IMR-90 (cell line): ENCODE data around the gene POU4F1. TPM values are rescaled to one million over a fixed set of nuclear protein-coding genes. Genes with fewer than 3 reads are reported as not detected.

ENCODE experiments used
- ATAC-seq: fragments of 200-7000 bp; cut with Tn5 transposase; 2 replicates; pipeline ENCODE4 v1.9.1; 2020; ENCODE audit warnings: low read depth, mild to moderate bottlenecking, moderate library complexity
- BruUV-seq: library from RNA; stranded (reverse); fragments of 400-500 nt; replicated peaks from 2 replicates; lab custom pipeline; 2021; lab: Mats Ljungman, UMichigan
- CTCF ChIA-PET: fragments of 300-600 bp; formaldehyde crosslinking; extraction: SDS; loops from one replicate; lab custom pipeline; 2021; ENCODE audit warnings: antibody characterized with exemption; lab: Yijun Ruan, JAX
- POLR2A ChIA-PET: fragments of 300-600 bp; sonication (Branson Sonifier 250); formaldehyde crosslinking; loops from one replicate; lab custom pipeline; 2022; ENCODE audit warnings: antibody characterized with exemption; ENCODE audit not compliant: unreplicated experiment; lab: Charles Lee
- DNase-seq: peaks from one replicate; pipeline ENCODE4 v3.0.0; 2013
- H2AFZ ChIP-seq: replicated peaks from 2 replicates; pipeline ENCODE3; 2013; ENCODE audit warnings: low read length, mild to moderate bottlenecking; ENCODE audit not compliant: poor library complexity
- H2AK5ac ChIP-seq: 2 replicates; pipeline ENCODE4 v1.6.1; 2013; ENCODE audit warnings: low read depth, low read length, inconsistent platforms
- H2AK9ac ChIP-seq: replicated peaks from 2 replicates; pipeline ENCODE3; 2013; ENCODE audit warnings: mild to moderate bottlenecking, low read depth, low read length, moderate library complexity; ENCODE audit not compliant: poor library complexity
- H2BK120ac ChIP-seq: 2 replicates; pipeline ENCODE4 v1.6.1; 2013; ENCODE audit warnings: low read depth, low read length, inconsistent platforms
- H2BK15ac ChIP-seq: 3 replicates; pipeline ENCODE4 v1.6.1; 2013; ENCODE audit warnings: low read depth, low read length, inconsistent platforms
- H2BK20ac ChIP-seq: 2 replicates; pipeline ENCODE4 v1.6.1; 2013; ENCODE audit warnings: low read depth, mild to moderate bottlenecking, inconsistent platforms, low read length, moderate library complexity
- H2BK5ac ChIP-seq: 2 replicates; pipeline ENCODE4 v1.6.1; 2013; ENCODE audit warnings: mild to moderate bottlenecking, low read depth, low read length, inconsistent platforms; ENCODE audit not compliant: poor library complexity, severe bottlenecking
- H3K14ac ChIP-seq: replicated peaks from 2 replicates; pipeline ENCODE4 v1.6.1; 2013; ENCODE audit warnings: low read depth, low read length, inconsistent platforms
- H3K18ac ChIP-seq: 2 replicates; pipeline ENCODE4 v1.6.1; 2013; ENCODE audit warnings: low read depth, low read length, control low read depth
- H3K23ac ChIP-seq: 2 replicates; pipeline ENCODE4 v1.6.1; 2013; ENCODE audit warnings: low read depth, low read length, inconsistent platforms
- H3K27ac ChIP-seq: 2 replicates; pipeline ENCODE4 v1.5.1; 2013; ENCODE audit warnings: mild to moderate bottlenecking, control low read depth, low read length; ENCODE audit not compliant: insufficient read depth
- H3K27me3 ChIP-seq: 2 replicates; pipeline ENCODE4 v1.6.1; 2013; ENCODE audit warnings: low read length; ENCODE audit not compliant: control insufficient read depth, insufficient read depth
- H3K36me3 ChIP-seq: 2 replicates; pipeline ENCODE4 v1.6.1; 2013; ENCODE audit warnings: low read length, mixed read lengths; ENCODE audit not compliant: control insufficient read depth, insufficient read depth
- H3K4ac ChIP-seq: 2 replicates; pipeline ENCODE4 v1.6.1; 2013; ENCODE audit warnings: low read depth, low read length, inconsistent platforms
- H3K4me1 ChIP-seq: 2 replicates; pipeline ENCODE4 v1.6.1; 2013; ENCODE audit warnings: low read length, mixed read lengths; ENCODE audit not compliant: control insufficient read depth, insufficient read depth
- H3K4me2 ChIP-seq: 2 replicates; pipeline ENCODE4 v1.6.1; 2013; ENCODE audit warnings: low read depth, mild to moderate bottlenecking, control low read depth, low read length, moderate library complexity
- H3K4me3 ChIP-seq: 2 replicates; pipeline ENCODE4 v1.5.1; 2013; ENCODE audit warnings: low read depth, mild to moderate bottlenecking, control low read depth, low read length, moderate library complexity; ENCODE audit not compliant: insufficient read depth
- H3K56ac ChIP-seq: 2 replicates; pipeline ENCODE4 v1.6.1; 2013; ENCODE audit warnings: low read length, inconsistent platforms; ENCODE audit not compliant: insufficient read depth; ENCODE audit errors: extremely low read depth
- H3K79me1 ChIP-seq, 2 experiments: 2 replicates each; pipeline ENCODE4 v1.6.1; 2013; ENCODE audit warnings: low read length in 2 of 2, inconsistent platforms in 1 of 2, low read depth in 1 of 2
- H3K9ac ChIP-seq: 2 replicates; pipeline ENCODE4 v1.6.1; 2013; ENCODE audit warnings: low read depth, low read length, control low read depth
- H3K9me1 ChIP-seq: 2 replicates; pipeline ENCODE4 v1.6.1; 2013; ENCODE audit warnings: low read length, inconsistent platforms; ENCODE audit not compliant: insufficient read depth
- H3K9me3 ChIP-seq: 2 replicates; pipeline ENCODE4 v1.6.1; 2013; ENCODE audit warnings: low read length; ENCODE audit not compliant: control insufficient read depth, insufficient read depth
- H4K20me1 ChIP-seq: 2 replicates; pipeline ENCODE4 v1.6.1; 2013; ENCODE audit warnings: low read length, inconsistent platforms; ENCODE audit not compliant: insufficient read depth
- H4K5ac ChIP-seq: 2 replicates; pipeline ENCODE4 v1.6.1; 2013; ENCODE audit warnings: mild to moderate bottlenecking, low read depth, low read length, control low read depth
- H4K8ac ChIP-seq, 2 experiments: 2 replicates each; pipeline ENCODE4 v1.6.1; 2013; ENCODE audit warnings: low read depth in 2 of 2, low read length in 2 of 2, control low read depth in 1 of 2, inconsistent platforms in 1 of 2
- H4K91ac ChIP-seq: 2 replicates; pipeline ENCODE4 v1.6.1; 2013; ENCODE audit warnings: low read depth, low read length, inconsistent platforms; ENCODE audit not compliant: insufficient read depth
- BHLHE40 ChIP-seq: fragments of 150-350 bp; IDR thresholded peaks from 2 replicates; pipeline ENCODE4 v1.6.1; 2016; ENCODE audit warnings: mild to moderate bottlenecking, low read depth, low read length
- CEBPB ChIP-seq: IDR thresholded peaks from 2 replicates; pipeline ENCODE4 v1.6.1; 2012; ENCODE audit warnings: low read depth, low read length, improper control_type of control experiment
- CHD1 ChIP-seq: IDR thresholded peaks from 2 replicates; pipeline ENCODE4 v1.6.1; 2012; ENCODE audit warnings: low read depth, low read length, improper control_type of control experiment
- CTCF ChIP-seq: conservative IDR thresholded peaks from 2 replicates; pipeline ENCODE4 v1.5.1; 2012; ENCODE audit warnings: mild to moderate bottlenecking, low read depth, low read length, improper control_type of control experiment
- FOS ChIP-seq: fragments of 150-350 bp; IDR thresholded peaks from 2 replicates; pipeline ENCODE4 v1.6.1; 2016; ENCODE audit warnings: low read depth, low read length
- MAFK ChIP-seq: IDR thresholded peaks from 2 replicates; pipeline ENCODE4 v1.6.1; 2012; ENCODE audit warnings: low read depth, low read length, improper control_type of control experiment
- MAZ ChIP-seq: IDR thresholded peaks from 2 replicates; pipeline ENCODE4 v1.6.1; 2012; ENCODE audit warnings: low read depth, mild to moderate bottlenecking, low read length, improper control_type of control experiment, moderate library complexity, borderline replicate concordance
- MXI1 ChIP-seq: IDR thresholded peaks from 2 replicates; pipeline ENCODE4 v1.6.1; 2012; ENCODE audit warnings: low read depth, mild to moderate bottlenecking, low read length, moderate library complexity, borderline replicate concordance
- NFE2L2 ChIP-seq: fragments of 150-350 bp; IDR thresholded peaks from 2 replicates; pipeline ENCODE4 v1.6.1; 2016; ENCODE audit warnings: low read depth, mild to moderate bottlenecking, low read length
- RCOR1 ChIP-seq: IDR thresholded peaks from 2 replicates; pipeline ENCODE4 v1.6.1; 2012; ENCODE audit warnings: mild to moderate bottlenecking, low read length, improper control_type of control experiment; ENCODE audit not compliant: insufficient replicate concordance
- RFX5 ChIP-seq: IDR thresholded peaks from 2 replicates; pipeline ENCODE4 v1.8.0; 2012; ENCODE audit warnings: low read depth, mild to moderate bottlenecking, low read length, moderate library complexity
- SMC3 ChIP-seq: fragments of 150-350 bp; IDR thresholded peaks from 2 replicates; pipeline ENCODE4 v1.6.1; 2016; ENCODE audit warnings: low read depth, mild to moderate bottlenecking, antibody characterized with exemption, low read length, moderate library complexity
- USF2 ChIP-seq: fragments of 150-350 bp; IDR thresholded peaks from 2 replicates; pipeline ENCODE4 v1.6.1; 2017; ENCODE audit warnings: mild to moderate bottlenecking, antibody characterized with exemption, low read length, low read depth
- WGBS, 2 experiments: methylation state at CpG; one replicate each; pipeline versions ENCODE4 v1.1.5 to v1.1.7; 2013; ENCODE audit warnings: missing lambda C conversion rate in 2 of 2; ENCODE audit not compliant: insufficient read length in 1 of 2; ENCODE audit errors: extremely low coverage in 2 of 2; 5-methylcytosine and 5-hydroxymethylcytosine counted together
- dilution Hi-C: fragments of 300-500 bp; cut with HindIII; formaldehyde crosslinking; loops from one replicate; pipeline ENCODE4 v1.14.3; 2018; ENCODE audit warnings: low sequenced_read_pairs; ENCODE audit not compliant: unreplicated experiment
- in situ Hi-C: fragments of 300-500 bp; cut with MboI; formaldehyde crosslinking; loops from 3 replicates; pipeline ENCODE4 v1.14.3; 2019; ENCODE audit warnings: low sequenced_read_pairs, inconsistent platforms, mixed read lengths
- intact Hi-C: fragments of 100-400 bp; cut with micrococcal nuclease; formaldehyde crosslinking; loops from 2 replicates; pipeline ENCODE4 v1.10.0; 2022
- polyA plus RNA-seq, 3 experiments: library from polyadenylated mRNA; depleted of rRNA; stranded (reverse); fragments of >200 nt; gene quantifications; 2 replicates each; pipeline ENCODE4 v1.2.3, GENCODE V29; 2012; ENCODE audit warnings: low replicate concordance in 1 of 3
- total RNA-seq: library from RNA; depleted of rRNA; stranded (reverse); fragments of >200 nt; gene quantifications from 2 replicates; pipeline ENCODE4 v1.2.3, GENCODE V29; 2012
- TF ChIP-seq, protein P1 (sequence below): fragments of 150-350 bp; IDR thresholded peaks from 2 replicates; pipeline ENCODE4 v1.6.1; 2016; ENCODE audit warnings: low read depth, mild to moderate bottlenecking, low read length, moderate library complexity, borderline replicate concordance

The POU4F1 gene
- total and polyA plus RNA-seq, 2 of the 4 experiments (the other 2 are of a cell fraction) = 0.02 TPM; not detected in 1

GRCh38 chr13:78607409-78608251, 4.3 kb upstream of the POU4F1 start:
- no peak overlapping the region for H3K4me2 ChIP-seq
- no peak overlapping the region for H2AK9ac ChIP-seq
- no peaks in the 10 kb centered on the region; the same call in 1 of the 2 replicates for H4K20me1 ChIP-seq
- DNase-seq (no peak), ATAC-seq (no peak)
- H2BK120ac ChIP-seq = no peak overlapping the region
- peaks cover 3% of the 10 kb centered on the region; the same call in 1 of the 2 replicates for H3K4me1 ChIP-seq
- no TSS peak for BruUV-seq
- no peak overlapping the region for H2BK15ac ChIP-seq
- peaks cover 84% of the 10 kb centered on the region for H3K27me3 ChIP-seq
- dilution Hi-C loops = no loop called here
- H3K9ac ChIP-seq = no peak overlapping the region
- no peak overlapping the region for H2AK5ac ChIP-seq
- 4% methylated on average over 9 of the region's 42 CpGs; no CpG with 5 or more reads in 1 of the 2 experiments for WGBS, 2 experiments
- H3K56ac ChIP-seq = no peak overlapping the region
- H3K9me1 ChIP-seq = no peaks in the 10 kb centered on the region
- in situ Hi-C loops = no loop called here
- H3K79me1 ChIP-seq = no peaks in the 10 kb centered on the region
- H2BK5ac ChIP-seq = no peak overlapping the region
- H3K23ac ChIP-seq = no peak overlapping the region
- H2BK20ac ChIP-seq = no peak overlapping the region
- no peak overlapping the region for H3K14ac ChIP-seq
- H3K4ac ChIP-seq = no peak overlapping the region
- no peak overlapping the region for H4K8ac ChIP-seq
- no peak overlapping the region for H4K91ac ChIP-seq
- CTCF ChIA-PET = no interaction called here
- no peak overlapping the region for H4K5ac ChIP-seq
- intact Hi-C loops = no loop called here
- no peak overlapping the region for H2AFZ ChIP-seq
- H3K9me3 ChIP-seq = peaks cover 10% of the 10 kb centered on the region; the same call in 1 of the 2 replicates
- H3K18ac ChIP-seq = no peak overlapping the region
- H3K36me3 ChIP-seq = no peaks in the 10 kb centered on the region
- H3K27ac ChIP-seq = no peak overlapping the region
- no peak overlapping the region for H3K4me3 ChIP-seq
- POLR2A ChIA-PET = no interaction called here
- TF ChIP-seq NFE2L2 (no peak), USF2 (no peak), BHLHE40 (no peak), MXI1 (no peak), FOS (no peak), SMC3 (no peak), CTCF (no peak), CEBPB (no peak), CHD1 (no peak), MAZ (no peak), RCOR1 (no peak), MAFK (no peak), RFX5 (no peak)
- TF ChIP-seq, protein P1, sequence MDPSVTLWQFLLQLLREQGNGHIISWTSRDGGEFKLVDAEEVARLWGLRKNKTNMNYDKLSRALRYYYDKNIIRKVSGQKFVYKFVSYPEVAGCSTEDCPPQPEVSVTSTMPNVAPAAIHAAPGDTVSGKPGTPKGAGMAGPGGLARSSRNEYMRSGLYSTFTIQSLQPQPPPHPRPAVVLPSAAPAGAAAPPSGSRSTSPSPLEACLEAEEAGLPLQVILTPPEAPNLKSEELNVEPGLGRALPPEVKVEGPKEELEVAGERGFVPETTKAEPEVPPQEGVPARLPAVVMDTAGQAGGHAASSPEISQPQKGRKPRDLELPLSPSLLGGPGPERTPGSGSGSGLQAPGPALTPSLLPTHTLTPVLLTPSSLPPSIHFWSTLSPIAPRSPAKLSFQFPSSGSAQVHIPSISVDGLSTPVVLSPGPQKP = no peak
